ENCODE data around the gene OGN. TPM values are rescaled to one million over a fixed set of nuclear protein-coding genes. Genes with fewer than 3 reads are reported as not detected.

OGN gene
- total RNA-seq, 1 experiment from 2014 or later, result not detected

GRCh38 chr9:92373167-92373566, 31.2 kb downstream of the OGN start:
- H3K4me2 ChIP-seq (ENCODE audit: low read length), result no peak overlapping the region
- no peak overlapping the region for H2AFZ ChIP-seq (ENCODE audit: low read length)
- H3K4me3 ChIP-seq (ENCODE audit: low read length), result no peak overlapping the region
- intact Hi-C loops (cut with micrococcal nuclease), result no loop called here
- CTCF ChIA-PET, result no interaction called here
- H3F3A ChIP-seq (ENCODE audit: low read length, unreplicated experiment), result no peaks in the 10 kb centered on the region
- no peaks in the 10 kb centered on the region for H3K9me3 ChIP-seq (ENCODE audit: low read length)
- no TSS peak for BruUV-seq (replicated peaks)
- TF ChIP-seq EZH2 (IDR thresholded peaks at IDR 0.05; ENCODE audit: low read length, unreplicated experiment) (no peak), CTCF (conservative IDR thresholded peaks at IDR 0.05; ENCODE audit: low read depth, low read length) (no peak), EZH2phosphoT487 (IDR thresholded peaks at IDR 0.05; ENCODE audit: borderline replicate concordance, low read length) (no peak)
- H3K27me3 ChIP-seq (ENCODE audit: low read length), result no peaks in the 10 kb centered on the region
- no peak for ATAC-seq
- H3K79me2 ChIP-seq (ENCODE audit: low read length), result no peaks in the 10 kb centered on the region
- POLR2A ChIA-PET (ENCODE audit: unreplicated experiment), result no interaction called here
- no peak for DNase-seq
- H3K9me2 ChIP-seq (replicated peaks; ENCODE audit: low read length), result no peaks in the 10 kb centered on the region
- no peaks in the 10 kb centered on the region for H4K20me1 ChIP-seq (ENCODE audit: low read length)
- H3K4me1 ChIP-seq (ENCODE audit: insufficient read depth, low read length), result no peaks in the 10 kb centered on the region
- H3K9ac ChIP-seq (ENCODE audit: low read length), result no peak overlapping the region
- no peak overlapping the region for H3K27ac ChIP-seq (ENCODE audit: low read length)
- H3K36me3 ChIP-seq (ENCODE audit: low read depth, low read length), result no peaks in the 10 kb centered on the region

- no TSS peak for BruUV-seq (replicated peaks)
- no peak overlapping the region for H3K27ac ChIP-seq (ENCODE audit: low read length)
- no peaks in the 10 kb centered on the region for H4K20me1 ChIP-seq (ENCODE audit: low read length)
- no peak for DNase-seq
- CTCF ChIA-PET, result no interaction called here
- H3K9ac ChIP-seq (ENCODE audit: low read length), result no peak overlapping the region
- H3K4me3 ChIP-seq (ENCODE audit: low read length), result no peak overlapping the region
- H3K36me3 ChIP-seq (ENCODE audit: low read depth, low read length), result no peaks in the 10 kb centered on the region
- POLR2A ChIA-PET (ENCODE audit: unreplicated experiment), result no interaction called here
- H3F3A ChIP-seq (ENCODE audit: low read length, unreplicated experiment), result no peaks in the 10 kb centered on the region
- H3K27me3 ChIP-seq (ENCODE audit: low read length), result no peaks in the 10 kb centered on the region
- no peaks in the 10 kb centered on the region for H3K79me2 ChIP-seq (ENCODE audit: low read length)
- TF ChIP-seq EZH2phosphoT487 (IDR thresholded peaks at IDR 0.05; ENCODE audit: borderline replicate concordance, low read length), result no peak
- TF ChIP-seq EZH2 (IDR thresholded peaks at IDR 0.05; ENCODE audit: low read length, unreplicated experiment), result no peak
- TF ChIP-seq CTCF (conservative IDR thresholded peaks at IDR 0.05; ENCODE audit: low read depth, low read length), result no peak
- H3K4me2 ChIP-seq (ENCODE audit: low read length), result no peak overlapping the region
- no peaks in the 10 kb centered on the region for H3K4me1 ChIP-seq (ENCODE audit: insufficient read depth, low read length)
- no peak for ATAC-seq
- no peak overlapping the region for H2AFZ ChIP-seq (ENCODE audit: low read length)
- intact Hi-C loops (cut with micrococcal nuclease), result no loop called here
- no peaks in the 10 kb centered on the region for H3K9me3 ChIP-seq (ENCODE audit: low read length)
- H3K9me2 ChIP-seq (replicated peaks; ENCODE audit: low read length), result no peaks in the 10 kb centered on the region
Measured at GRCh38 chr9:92369075-92369474, 35.3 kb downstream of the OGN start.

GRCh38 chr9:92360083-92360482, 44.3 kb downstream of the OGN start:
- no peaks in the 10 kb centered on the region for H3K4me1 ChIP-seq (ENCODE audit: insufficient read depth, low read length)
- no peak overlapping the region for H3K4me2 ChIP-seq (ENCODE audit: low read length)
- H3K9me3 ChIP-seq (ENCODE audit: low read length), result 0 out of 2 replicates have a peak, but pooled peaks cover 3% of the 10 kb centered on the region
- no peak overlapping the region for H3K27ac ChIP-seq (ENCODE audit: low read length)
- intact Hi-C loops (cut with micrococcal nuclease), result no loop called here
- no peak overlapping the region for H3K4me3 ChIP-seq (ENCODE audit: low read length)
- ChIA-PET POLR2A (ENCODE audit: unreplicated experiment) (no interaction called here), CTCF (no interaction called here)
- H4K20me1 ChIP-seq (ENCODE audit: low read length), result no peaks in the 10 kb centered on the region
- no peaks in the 10 kb centered on the region for H3K9me2 ChIP-seq (replicated peaks; ENCODE audit: low read length)
- no peaks in the 10 kb centered on the region for H3K36me3 ChIP-seq (ENCODE audit: low read depth, low read length)
- no peaks in the 10 kb centered on the region for H3K79me2 ChIP-seq (ENCODE audit: low read length)
- BruUV-seq (replicated peaks), result no TSS peak
- H3K27me3 ChIP-seq (ENCODE audit: low read length), result no peaks in the 10 kb centered on the region
- H2AFZ ChIP-seq (ENCODE audit: low read length), result no peak overlapping the region
- ATAC-seq, result no peak
- no peak overlapping the region for H3K9ac ChIP-seq (ENCODE audit: low read length)
- TF ChIP-seq EZH2phosphoT487 (IDR thresholded peaks at IDR 0.05; ENCODE audit: borderline replicate concordance, low read length) (no peak), EZH2 (IDR thresholded peaks at IDR 0.05; ENCODE audit: low read length, unreplicated experiment) (no peak), CTCF (conservative IDR thresholded peaks at IDR 0.05; ENCODE audit: low read depth, low read length) (no peak)
- no peaks in the 10 kb centered on the region for H3F3A ChIP-seq (ENCODE audit: low read length, unreplicated experiment)
- no peak for DNase-seq

All from PC-3 (cell line).